Astrocyte (in vitro differentiated cells and primary cell): ENCODE measurements around the gene ARHGAP40. TPM values are rescaled to one million over a fixed set of nuclear protein-coding genes. Genes with fewer than 3 reads are reported as not detected.

ENCODE experiments used
- DNase-seq: peaks from one replicate; pipeline ENCODE4 v3.0.0-alpha.2; 2010; ENCODE audit warnings: low read depth
- FAIRE-seq: peaks from 2 replicates; lab custom pipeline; 2011; peaks lifted over from hg19 to GRCh38; lab: Jason Lieb, UNC
- H2AFZ ChIP-seq: 2 replicates; pipeline ENCODE4 v1.6.0; 2012; ENCODE audit warnings: low read depth, low read length, inconsistent platforms
- H3K27ac ChIP-seq: 2 replicates; pipeline ENCODE4 v1.5.1; 2011; ENCODE audit warnings: low read depth, low read length, inconsistent platforms
- H3K27me3 ChIP-seq: 2 replicates; pipeline ENCODE4 v1.6.0; 2011; ENCODE audit warnings: low read length, inconsistent platforms; ENCODE audit not compliant: insufficient read depth
- H3K36me3 ChIP-seq: 2 replicates; pipeline ENCODE4 v1.5.1; 2011; ENCODE audit warnings: low read length, inconsistent platforms; ENCODE audit not compliant: insufficient read depth
- H3K4me1 ChIP-seq: 2 replicates; pipeline ENCODE4 v1.5.1; 2011; ENCODE audit warnings: low read length, inconsistent platforms; ENCODE audit not compliant: insufficient read depth
- H3K4me2 ChIP-seq: 2 replicates; pipeline ENCODE4 v1.6.0; 2012; ENCODE audit warnings: low read length, inconsistent platforms
- H3K4me3 ChIP-seq: 2 replicates; pipeline ENCODE4 v1.5.1; 2011; ENCODE audit warnings: low read depth, mild to moderate bottlenecking, low read length, inconsistent platforms; ENCODE audit not compliant: insufficient read depth
- H3K79me2 ChIP-seq: 2 replicates; pipeline ENCODE4 v1.6.0; 2012; ENCODE audit warnings: mild to moderate bottlenecking, low read length, inconsistent platforms; ENCODE audit not compliant: insufficient read depth
- H3K9ac ChIP-seq: 2 replicates; pipeline ENCODE4 v1.6.0; 2012; ENCODE audit warnings: mild to moderate bottlenecking, low read length, inconsistent platforms
- H3K9me3 ChIP-seq: 2 replicates; pipeline ENCODE4 v1.5.1; 2012; ENCODE audit warnings: low read depth, mild to moderate bottlenecking, low read length, inconsistent platforms; ENCODE audit not compliant: insufficient read depth
- H4K20me1 ChIP-seq: 2 replicates; pipeline ENCODE4 v1.6.0; 2012; ENCODE audit warnings: low read length, inconsistent platforms; ENCODE audit not compliant: insufficient read depth
- H3K27ac Mint-ChIP-seq: one replicate; pipeline ENCODE4 v1.8.0; 2021; ENCODE audit warnings: mild to moderate bottlenecking, mixed read lengths; ENCODE audit not compliant: unreplicated experiment
- H3K27me3 Mint-ChIP-seq: one replicate; pipeline ENCODE4 v1.8.0; 2021; ENCODE audit warnings: low read depth, mixed read lengths; ENCODE audit not compliant: unreplicated experiment
- H3K36me3 Mint-ChIP-seq: one replicate; pipeline ENCODE4 v1.8.0; 2021; ENCODE audit warnings: low read depth, mixed read lengths; ENCODE audit not compliant: unreplicated experiment
- H3K4me1 Mint-ChIP-seq: one replicate; pipeline ENCODE4 v1.8.0; 2021; ENCODE audit warnings: low read depth, mixed read lengths; ENCODE audit not compliant: unreplicated experiment
- H3K4me3 Mint-ChIP-seq: one replicate; pipeline ENCODE4 v1.8.0; 2021; ENCODE audit warnings: mild to moderate bottlenecking, moderate library complexity, mixed read lengths; ENCODE audit not compliant: unreplicated experiment
- H3K9me3 Mint-ChIP-seq: one replicate; pipeline ENCODE4 v1.8.0; 2021; ENCODE audit warnings: mild to moderate bottlenecking, mixed read lengths; ENCODE audit not compliant: unreplicated experiment
- CTCF ChIP-seq: IDR thresholded peaks from 2 replicates; pipeline ENCODE4 v1.5.1; 2011; ENCODE audit warnings: low read depth, mild to moderate bottlenecking, inconsistent platforms, low read length, moderate library complexity; ENCODE audit not compliant: insufficient read depth
- EZH2 ChIP-seq: IDR thresholded peaks from 2 replicates; pipeline ENCODE4 v1.6.1; 2012; ENCODE audit warnings: mild to moderate bottlenecking, low read length, inconsistent platforms; ENCODE audit not compliant: insufficient read depth
- total RNA-seq: library from RNA; stranded (reverse); gene quantifications from 2 replicates; pipeline ENCODE4 v1.2.1, GENCODE V29; 2021

The ARHGAP40 gene
- total RNA-seq, 1 donor from 2014 or later, result 0.27 TPM

DNA sequence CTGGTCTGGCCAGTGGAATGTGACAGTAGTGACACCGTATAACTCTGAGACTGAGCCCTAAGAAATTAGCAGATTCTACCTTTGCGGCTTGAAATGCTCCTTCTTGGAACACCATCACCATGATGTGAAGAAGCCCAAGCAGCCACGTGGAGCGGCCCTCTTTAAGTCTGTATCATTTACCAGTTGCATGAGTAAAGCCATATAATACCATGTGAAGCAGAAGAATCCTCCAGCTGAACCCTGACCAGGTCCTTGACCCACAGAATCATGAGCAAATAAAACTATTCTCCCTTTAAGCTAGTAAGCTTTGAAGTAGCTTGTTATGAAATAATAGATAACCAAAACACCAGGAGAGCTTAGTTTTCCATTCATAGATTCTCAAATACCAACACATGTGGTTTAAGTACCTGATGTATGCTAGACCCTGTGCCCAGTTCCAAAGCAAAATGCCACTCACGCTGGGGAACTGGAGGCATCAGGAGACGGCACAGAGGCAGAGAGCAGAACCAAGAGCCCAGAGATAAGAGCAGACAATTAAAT is 65.9 kb downstream of the ARHGAP40 start:
- H3K27me3 Mint-ChIP-seq, result peaks cover 57% of the 10 kb centered on the region
- H2AFZ ChIP-seq, result no peak overlapping the region
- H3K79me2 ChIP-seq, result no peaks in the 10 kb centered on the region
- peaks cover 22% of the 10 kb centered on the region for H3K27me3 ChIP-seq
- TF ChIP-seq CTCF, result no peak
- TF ChIP-seq EZH2, result no peak
- H3K9me3 Mint-ChIP-seq, result peaks cover 9% of the 10 kb centered on the region
- H3K27ac ChIP-seq, result no peak overlapping the region
- H3K9me3 ChIP-seq, result no peaks in the 10 kb centered on the region
- H3K36me3 Mint-ChIP-seq, result no peaks in the 10 kb centered on the region
- no peaks in the 10 kb centered on the region for H3K4me1 ChIP-seq
- no peak overlapping the region for H3K27ac Mint-ChIP-seq
- no peaks in the 10 kb centered on the region for H3K36me3 ChIP-seq
- DNase-seq, result no peak
- no peak overlapping the region for H3K9ac ChIP-seq
- no peaks in the 10 kb centered on the region for H4K20me1 ChIP-seq
- H3K4me3 ChIP-seq, result no peak overlapping the region
- no peak overlapping the region for H3K4me3 Mint-ChIP-seq
- no peak for FAIRE-seq
- no peak overlapping the region for H3K4me2 ChIP-seq
- no peaks in the 10 kb centered on the region for H3K4me1 Mint-ChIP-seq

DNA sequence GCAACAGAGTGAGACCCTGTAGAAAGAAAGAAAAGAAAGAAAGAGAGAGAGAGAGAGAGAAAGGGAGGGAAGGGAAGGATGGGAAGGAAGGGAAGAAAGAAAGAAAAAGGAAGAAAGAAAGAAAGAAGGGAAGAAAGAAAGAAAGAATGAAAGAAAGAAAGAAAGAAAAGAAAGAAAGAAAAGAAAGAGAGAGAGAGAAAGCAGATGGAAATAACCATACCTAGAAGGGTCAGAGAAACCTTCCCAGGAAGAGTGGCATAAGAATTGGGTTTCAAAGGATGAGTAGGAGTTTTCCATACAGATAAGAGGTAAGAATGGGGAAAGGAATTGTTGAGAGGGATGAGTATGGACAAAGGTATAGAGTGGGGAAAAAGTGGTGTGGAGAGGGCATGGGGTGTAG is 68.1 kb downstream of the ARHGAP40 start:
- peaks cover 13% of the 10 kb centered on the region for H3K27me3 ChIP-seq
- Mint-ChIP-seq H3K4me1 (peaks cover 4% of the 10 kb centered on the region), H3K27ac (no peak overlapping the region), H3K9me3 (peaks cover 2% of the 10 kb centered on the region), H3K4me3 (no peak overlapping the region), H3K27me3 (peaks cover 57% of the 10 kb centered on the region), H3K36me3 (no peaks in the 10 kb centered on the region)
- H3K36me3 ChIP-seq, result no peaks in the 10 kb centered on the region
- no peak overlapping the region for H3K4me3 ChIP-seq
- DNase-seq, result no peak
- H3K4me1 ChIP-seq, result peaks cover 6% of the 10 kb centered on the region
- H4K20me1 ChIP-seq, result no peaks in the 10 kb centered on the region
- H3K27ac ChIP-seq, result no peak overlapping the region
- no peak overlapping the region for H3K4me2 ChIP-seq
- FAIRE-seq, result no peak
- H2AFZ ChIP-seq, result no peak overlapping the region
- H3K79me2 ChIP-seq, result no peaks in the 10 kb centered on the region
- TF ChIP-seq EZH2, result no peak
- TF ChIP-seq CTCF, result no peak
- H3K9me3 ChIP-seq, result no peaks in the 10 kb centered on the region
- H3K9ac ChIP-seq, result no peak overlapping the region

DNA sequence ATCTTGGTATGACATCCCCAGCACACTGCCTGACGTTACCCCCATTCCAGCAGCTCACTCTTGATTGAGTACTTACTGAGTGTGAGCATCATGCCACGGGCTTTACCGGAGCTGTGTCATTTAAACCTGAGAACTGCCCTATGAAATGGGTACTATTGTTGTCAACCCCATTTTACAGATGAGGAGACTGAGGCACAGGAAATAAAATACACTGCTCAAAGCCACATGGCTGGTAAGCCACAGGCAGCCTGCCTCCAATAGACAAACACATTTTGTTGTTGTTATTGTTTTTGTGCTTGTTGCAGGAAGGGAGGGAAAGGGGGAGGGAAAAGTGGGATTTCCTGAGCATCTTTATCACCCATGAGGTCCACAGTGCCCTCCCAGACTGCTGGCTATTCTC is 69.2 kb downstream of the ARHGAP40 start:
- H3K36me3 Mint-ChIP-seq, result no peaks in the 10 kb centered on the region
- Histone ChIP-seq H3K9ac (no peak overlapping the region), H2AFZ (no peak overlapping the region), H3K9me3 (no peaks in the 10 kb centered on the region), H3K4me1 (peaks cover 6% of the 10 kb centered on the region), H3K36me3 (no peaks in the 10 kb centered on the region), H3K27me3 (peaks cover 10% of the 10 kb centered on the region), H3K79me2 (no peaks in the 10 kb centered on the region), H3K4me3 (no peak overlapping the region), H3K27ac (no peak overlapping the region), H4K20me1 (no peaks in the 10 kb centered on the region), H3K4me2 (no peak overlapping the region)
- FAIRE-seq (no peak), DNase-seq (no peak)
- no peak overlapping the region for H3K27ac Mint-ChIP-seq
- no peak for TF ChIP-seq EZH2
- TF ChIP-seq CTCF, result no peak
- H3K27me3 Mint-ChIP-seq, result peaks cover 62% of the 10 kb centered on the region
- peaks cover 4% of the 10 kb centered on the region for H3K4me1 Mint-ChIP-seq
- no peak overlapping the region for H3K4me3 Mint-ChIP-seq
- H3K9me3 Mint-ChIP-seq, result peaks cover 2% of the 10 kb centered on the region
